Muscle layer of duodenum (tissue), 2 donors: ENCODE results near the gene BFAR.
"Not testable (repeated sequence)": the region's sequence is repeated elsewhere in the genome, so short reads cannot be mapped to it uniquely, and the experiment has no call there.

ENCODE experiments used
- H3K27ac ChIP-seq: one replicate; pipeline ENCODE4 v1.7.0; 2013; ENCODE audit warnings: mild to moderate bottlenecking, low read length
- H3K27me3 ChIP-seq: one replicate; pipeline ENCODE4 v1.7.0; 2013; ENCODE audit warnings: low read depth, mild to moderate bottlenecking, control low read depth, low read length
- H3K36me3 ChIP-seq, 2 donors: one replicate each; pipeline ENCODE4 v1.7.0; 2013; ENCODE audit warnings: low read length in 2 of 2, control low read depth in 1 of 2, mild to moderate bottlenecking in 1 of 2; ENCODE audit not compliant: insufficient read depth in 2 of 2, control insufficient read depth in 1 of 2
- H3K4me1 ChIP-seq, 2 donors: one replicate each; pipeline ENCODE4 v1.7.0; 2013; ENCODE audit warnings: low read length in 2 of 2, mild to moderate bottlenecking in 2 of 2, control low read depth in 1 of 2, moderate library complexity in 1 of 2; ENCODE audit not compliant: insufficient read depth in 2 of 2, control insufficient read depth in 1 of 2
- H3K4me3 ChIP-seq, 2 donors: one replicate each; pipeline ENCODE4 v1.7.0; 2013; ENCODE audit warnings: low read length in 2 of 2, low read depth in 1 of 2, mild to moderate bottlenecking in 1 of 2
- H3K9me3 ChIP-seq, 2 donors: one replicate each; pipeline ENCODE4 v1.7.0; 2013; ENCODE audit warnings: low read length in 2 of 2, control low read depth in 1 of 2, mild to moderate bottlenecking in 1 of 2; ENCODE audit not compliant: control insufficient read depth in 1 of 2
- donor health status: healthy.

Gene BFAR

DNA sequence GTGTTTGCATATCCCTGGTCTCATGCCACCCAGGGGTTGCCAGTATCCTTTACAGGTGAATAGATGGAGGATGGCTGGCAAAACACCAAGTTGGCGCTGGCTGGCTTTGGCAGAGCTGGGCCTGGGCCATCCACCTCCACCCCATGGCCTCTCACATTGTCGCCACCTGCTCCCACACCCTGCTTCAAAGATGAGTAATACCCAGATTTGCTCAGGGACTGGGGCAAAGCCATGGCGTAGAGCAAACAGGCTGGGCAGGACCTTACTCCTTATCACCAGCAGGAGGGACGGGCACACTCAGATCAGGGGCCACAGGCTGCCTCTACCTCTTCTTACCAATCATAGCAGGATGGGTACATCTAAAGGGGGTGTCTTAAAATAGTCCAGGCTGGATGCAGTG, 37.0 kb downstream of the BFAR start:
- H3K27ac ChIP-seq, result no peak overlapping the region
- H3K27me3 ChIP-seq, result no peaks in the 10 kb centered on the region
- peaks cover 31 to 44% of the 10 kb centered on the region in 2 donors for H3K36me3 ChIP-seq
- H3K9me3 ChIP-seq, result no peaks in the 10 kb centered on the region
- H3K4me3 ChIP-seq, result no peak overlapping the region
- H3K4me1 ChIP-seq, result no peaks in the 10 kb centered on the region

DNA sequence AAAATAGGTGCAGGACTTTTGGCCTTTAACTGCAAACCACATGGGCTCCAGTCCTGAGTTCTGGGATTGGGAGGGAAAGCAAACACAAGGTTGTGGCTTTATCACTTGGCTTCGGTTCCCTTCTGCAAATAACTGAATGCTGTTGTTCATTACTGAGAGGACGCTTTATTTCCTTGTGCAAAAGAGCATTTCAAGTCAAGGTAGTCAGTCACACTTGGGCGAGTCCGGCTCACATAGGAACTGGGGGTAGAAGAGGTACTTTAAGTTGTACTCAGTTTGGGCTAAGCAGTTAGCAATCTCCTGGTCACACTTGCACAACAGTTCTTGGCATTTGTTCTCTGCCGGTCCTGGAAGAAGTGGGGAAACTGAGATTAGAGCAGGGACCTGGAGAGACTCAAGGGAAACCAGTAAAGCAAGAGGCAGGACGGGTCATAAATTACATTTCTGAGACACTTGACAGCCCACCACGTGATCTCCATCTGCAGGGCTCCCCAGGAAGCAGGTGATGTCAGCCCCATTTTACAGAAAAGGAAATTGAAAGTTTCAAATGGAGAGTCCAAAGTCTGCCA, 39.7 kb downstream of the BFAR start:
- H3K27me3 ChIP-seq, result no peaks in the 10 kb centered on the region
- no peak overlapping the region for H3K4me3 ChIP-seq
- H3K27ac ChIP-seq, result peak overlapping the region; percentile 24
- no peaks in the 10 kb centered on the region for H3K9me3 ChIP-seq
- no peaks in the 10 kb centered on the region for H3K4me1 ChIP-seq
- H3K36me3 ChIP-seq, result peaks cover 8 to 20% of the 10 kb centered on the region in 2 donors

DNA sequence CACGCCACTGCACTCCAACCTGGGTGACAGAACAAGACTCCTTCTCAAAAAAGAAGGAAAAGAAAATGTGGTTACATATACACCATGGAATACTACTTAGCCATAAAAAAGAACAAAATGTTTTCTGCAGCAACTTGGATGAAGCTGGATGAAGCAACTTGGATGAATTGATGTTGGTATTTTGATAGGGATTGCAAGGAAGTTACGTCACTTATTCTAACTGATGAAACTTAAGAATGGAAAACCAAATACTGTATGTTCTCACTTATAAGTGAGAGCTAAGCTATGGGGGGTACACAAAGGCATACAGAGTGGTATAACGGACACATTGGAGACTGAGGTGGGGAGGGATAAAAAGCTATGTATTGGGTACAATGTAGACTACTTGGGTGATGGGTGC, 43.9 kb downstream of the BFAR start:
- Histone ChIP-seq H3K27ac (no peak overlapping the region), H3K36me3 (no peaks in the 10 kb centered on the region), H3K9me3 (no peaks in the 10 kb centered on the region), H3K4me1 (no peaks in the 10 kb centered on the region), H3K27me3 (no peaks in the 10 kb centered on the region), H3K4me3 (no peak overlapping the region)

DNA sequence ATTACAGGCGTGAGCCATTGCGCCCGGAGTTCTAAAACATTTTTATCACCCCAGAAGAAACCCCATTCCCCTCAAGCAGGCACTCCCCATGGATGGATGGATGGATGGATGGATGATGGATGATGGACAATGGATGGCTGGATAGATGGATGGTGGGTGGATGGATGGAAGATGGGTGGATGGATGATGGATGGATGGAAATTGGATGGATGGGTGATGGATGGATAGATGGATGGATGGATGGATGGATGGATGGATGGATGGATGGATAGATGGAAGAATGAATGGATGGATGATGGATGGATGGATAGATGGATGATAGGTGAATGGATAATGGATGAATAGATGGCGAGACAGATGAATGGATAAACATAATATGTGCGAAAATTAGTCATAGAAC, 44.9 kb downstream of the BFAR start:
- Histone ChIP-seq H3K4me1 (no peaks in the 10 kb centered on the region), H3K4me3 (no peak overlapping the region), H3K36me3 (no peaks in the 10 kb centered on the region), H3K9me3 (no peaks in the 10 kb centered on the region), H3K27ac (no peak overlapping the region), H3K27me3 (no peaks in the 10 kb centered on the region)

DNA sequence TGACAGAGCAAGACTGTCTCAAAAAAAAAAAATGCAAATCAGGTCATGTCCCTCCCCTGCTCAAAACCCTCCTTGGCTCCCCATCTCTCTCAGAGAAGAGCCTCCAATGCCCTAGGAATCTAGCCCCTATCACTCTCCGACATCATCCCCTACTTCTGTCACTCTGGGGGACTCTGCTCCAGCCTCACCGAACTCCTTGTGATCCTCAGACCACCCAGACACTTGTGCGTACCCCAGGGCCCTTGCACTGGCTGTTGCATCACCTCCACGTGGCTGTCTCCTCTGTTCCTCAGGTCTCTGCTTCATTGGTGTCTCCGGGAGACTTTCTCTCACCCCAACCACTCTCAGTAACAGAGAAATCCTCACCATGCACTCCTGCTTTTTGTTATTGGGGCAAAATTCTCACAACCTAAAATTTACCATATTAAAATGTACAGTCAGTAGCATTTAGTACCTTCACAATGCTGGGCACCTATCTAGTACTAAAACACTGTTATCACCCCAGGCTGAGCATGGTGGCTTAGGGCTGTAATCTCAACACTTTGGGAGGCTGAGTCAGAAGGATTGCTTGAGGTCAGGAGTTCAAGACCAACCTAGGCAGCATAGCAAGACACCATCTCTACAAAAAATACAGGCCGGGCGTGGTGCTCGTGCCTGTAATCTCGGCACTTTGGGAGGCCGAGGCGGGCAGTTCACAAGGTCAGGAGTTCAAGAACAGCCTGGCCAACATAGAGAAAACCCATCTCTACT, 46.2 kb downstream of the BFAR start:
- Histone ChIP-seq H3K4me3 (no peak overlapping the region), H3K27me3 (no peaks in the 10 kb centered on the region), H3K4me1 (no peaks in the 10 kb centered on the region), H3K27ac (no peak overlapping the region), H3K9me3 (no peaks in the 10 kb centered on the region), H3K36me3 (no peaks in the 10 kb centered on the region)

DNA sequence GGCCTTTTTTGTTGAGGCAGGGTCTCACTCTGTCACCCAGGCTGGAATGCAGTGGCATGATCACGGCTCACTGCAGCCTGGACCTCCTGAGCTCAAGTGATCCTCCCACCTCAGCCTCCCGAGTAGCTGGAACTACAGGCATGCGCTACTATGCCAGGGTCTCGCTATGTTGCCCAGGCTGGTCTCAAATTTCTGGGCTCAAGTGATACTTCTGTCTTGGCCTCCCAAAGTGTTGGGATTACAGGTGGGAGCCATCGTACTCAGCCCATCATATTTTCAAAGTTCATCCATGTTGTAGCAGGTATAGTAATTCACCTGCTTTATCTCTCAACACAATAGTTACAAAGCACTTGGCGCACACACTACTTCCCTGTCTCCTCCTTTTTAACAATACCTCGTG, 47.6 kb downstream of the BFAR start:
- not testable (repeated sequence) for H3K36me3 ChIP-seq

DNA sequence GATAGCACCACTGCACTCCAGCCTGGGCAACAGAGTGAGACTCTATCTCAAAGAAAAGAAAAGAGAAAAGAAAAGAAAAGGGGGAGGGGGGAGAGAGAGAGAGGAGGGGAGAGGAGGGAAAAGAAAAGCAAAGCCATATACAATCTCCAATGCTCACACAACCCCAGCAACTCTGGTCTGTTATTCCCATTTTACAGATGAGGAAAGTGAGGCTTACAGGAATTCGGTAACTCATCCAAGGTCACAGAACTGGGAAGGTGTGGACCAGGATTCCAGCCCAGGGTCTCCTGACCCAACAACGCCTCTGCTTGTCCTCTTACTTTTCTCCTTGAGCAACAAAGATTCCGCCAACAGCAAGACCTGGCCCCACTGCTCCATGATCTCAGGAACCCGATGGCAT, 48.4 kb downstream of the BFAR start:
- Histone ChIP-seq H3K27me3 (no peaks in the 10 kb centered on the region), H3K27ac (no peak overlapping the region), H3K9me3 (no peaks in the 10 kb centered on the region), H3K36me3 (no peaks in the 10 kb centered on the region), H3K4me3 (no peak overlapping the region), H3K4me1 (no peaks in the 10 kb centered on the region)

More for the DNA sequence above, 47.6 kb downstream of the BFAR start:
- H3K9me3 ChIP-seq, H3K27me3 ChIP-seq, H3K27ac ChIP-seq, H3K4me1 ChIP-seq, H3K4me3 ChIP-seq: not testable (repeated sequence)

DNA sequence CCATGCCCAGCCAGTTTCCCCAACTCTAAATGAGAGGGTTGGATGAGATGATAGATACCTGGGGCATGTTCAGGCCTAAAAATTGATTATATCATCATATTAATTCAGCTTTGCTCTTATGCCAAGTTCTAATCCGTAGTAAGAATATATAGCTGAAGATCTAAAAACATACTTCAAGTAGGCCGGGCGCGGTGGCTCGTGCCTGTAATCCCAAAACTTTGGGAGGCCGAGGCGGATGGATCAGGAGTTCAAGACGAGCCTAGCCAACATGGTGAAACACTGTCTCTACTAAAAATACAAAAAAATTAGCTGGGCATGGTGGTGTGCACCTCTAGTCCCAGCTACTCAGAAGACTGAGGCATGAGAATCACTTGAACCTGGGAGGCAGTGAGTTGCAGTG, 49.4 kb downstream of the BFAR start:
- Histone ChIP-seq H3K27ac (no peak overlapping the region), H3K4me1 (no peaks in the 10 kb centered on the region), H3K4me3 (no peak overlapping the region), H3K36me3 (no peaks in the 10 kb centered on the region), H3K9me3 (no peaks in the 10 kb centered on the region), H3K27me3 (no peaks in the 10 kb centered on the region)

DNA sequence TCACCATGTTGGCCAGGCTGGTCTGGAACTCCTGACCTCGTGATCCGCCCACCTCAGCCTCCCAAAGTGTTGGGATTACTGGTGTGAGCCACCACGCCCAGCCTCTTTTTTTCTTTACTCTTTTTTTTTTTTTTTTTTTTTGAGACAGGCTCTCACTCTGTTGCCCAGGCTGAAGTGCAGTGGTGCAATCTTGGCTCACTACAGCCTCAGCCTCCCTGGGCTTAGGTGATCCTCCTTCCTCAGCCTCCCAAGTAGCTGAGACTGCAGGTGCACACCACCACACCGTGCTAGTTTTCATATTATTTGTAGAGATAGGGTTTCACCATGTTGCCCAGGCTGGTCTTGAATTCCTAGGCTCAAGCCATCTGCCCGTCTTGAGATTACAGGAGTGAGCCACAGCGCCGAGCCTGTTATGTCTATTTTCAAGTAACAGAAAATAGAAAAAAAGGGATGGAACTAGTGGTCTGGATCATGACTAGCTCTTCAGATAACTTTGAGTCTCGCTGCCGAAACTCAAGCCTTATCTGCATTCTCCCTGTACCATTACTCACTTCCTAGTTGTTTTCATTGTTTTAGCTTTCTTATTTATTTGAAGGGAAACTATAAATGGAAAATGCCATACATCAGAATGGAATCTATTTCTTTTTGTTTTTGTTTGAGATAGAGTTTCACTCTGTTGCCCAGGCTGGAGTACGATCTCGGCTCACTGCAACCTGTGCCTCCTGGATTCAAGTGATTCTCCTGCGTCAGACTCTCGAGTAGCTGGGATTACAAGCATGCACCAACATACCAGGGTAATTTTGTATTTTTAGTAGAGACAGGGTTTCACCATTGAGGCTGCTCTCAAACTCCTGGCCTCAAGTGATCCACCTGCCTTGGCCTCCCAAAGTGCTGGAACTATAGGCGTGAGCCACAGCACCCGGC, 53.4 kb downstream of the BFAR start:
- not testable (repeated sequence) for H3K4me1 ChIP-seq, H3K9me3 ChIP-seq, H3K4me3 ChIP-seq, H3K36me3 ChIP-seq, H3K27me3 ChIP-seq, H3K27ac ChIP-seq

DNA sequence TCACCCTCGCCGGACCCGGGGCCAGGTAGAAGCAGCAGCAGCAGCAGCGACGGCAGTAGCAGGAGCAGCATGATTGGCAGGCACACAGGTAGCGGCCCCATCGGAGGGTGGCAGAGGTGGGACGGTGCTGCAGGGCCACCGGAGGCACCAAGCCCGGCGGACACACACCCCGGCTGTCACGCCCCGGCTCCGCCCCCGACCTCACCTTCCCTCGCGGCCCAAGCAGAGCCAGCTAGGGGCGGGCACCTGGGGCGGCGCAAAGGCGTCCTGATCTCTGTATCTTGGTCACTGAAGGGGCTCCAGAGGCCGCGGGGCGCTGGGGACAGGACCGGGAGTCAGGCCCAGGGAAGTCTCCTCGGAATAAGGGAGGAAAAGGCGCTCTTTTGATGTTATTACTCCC, 61.4 kb downstream of the BFAR start, which contains the start of gene PLA2G10:
Gene PLA2G10, minus strand, starts transcription at position 180 of the 400 bp plus-strand sequence. Its CDS starts 79 bp downstream, at position 101.
- H3K27me3 ChIP-seq, H3K9me3 ChIP-seq, H3K36me3 ChIP-seq, H3K4me3 ChIP-seq, H3K4me1 ChIP-seq, H3K27ac ChIP-seq: not testable (repeated sequence)

DNA sequence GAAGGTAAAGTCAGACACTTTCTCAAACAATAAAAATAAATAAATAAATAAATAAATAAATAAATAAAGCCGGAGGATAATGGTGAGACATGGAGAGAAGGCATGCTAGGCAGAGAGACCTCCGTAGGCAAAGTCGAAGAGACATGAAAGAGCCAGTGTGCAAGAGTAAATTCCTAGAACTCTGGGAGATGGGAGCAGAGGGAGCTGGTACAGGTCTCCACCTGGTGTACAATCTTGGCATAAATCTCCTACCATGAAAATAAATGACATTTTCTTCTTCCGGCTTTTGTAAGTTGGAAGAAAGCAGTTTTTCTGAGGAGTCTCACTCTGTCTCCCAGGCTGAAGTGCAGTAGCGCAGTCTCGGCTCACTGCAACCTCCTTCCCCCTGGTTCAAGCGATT, 69.1 kb downstream of the BFAR start:
- not testable (repeated sequence) for H3K27ac ChIP-seq, H3K27me3 ChIP-seq, H3K36me3 ChIP-seq

More for the DNA sequence above, 69.1 kb downstream of the BFAR start:
- H3K4me3 ChIP-seq, H3K4me1 ChIP-seq, H3K9me3 ChIP-seq: not testable (repeated sequence)
